ENCODE measurements around the gene KRT7.

The KRT7 gene

DNA sequence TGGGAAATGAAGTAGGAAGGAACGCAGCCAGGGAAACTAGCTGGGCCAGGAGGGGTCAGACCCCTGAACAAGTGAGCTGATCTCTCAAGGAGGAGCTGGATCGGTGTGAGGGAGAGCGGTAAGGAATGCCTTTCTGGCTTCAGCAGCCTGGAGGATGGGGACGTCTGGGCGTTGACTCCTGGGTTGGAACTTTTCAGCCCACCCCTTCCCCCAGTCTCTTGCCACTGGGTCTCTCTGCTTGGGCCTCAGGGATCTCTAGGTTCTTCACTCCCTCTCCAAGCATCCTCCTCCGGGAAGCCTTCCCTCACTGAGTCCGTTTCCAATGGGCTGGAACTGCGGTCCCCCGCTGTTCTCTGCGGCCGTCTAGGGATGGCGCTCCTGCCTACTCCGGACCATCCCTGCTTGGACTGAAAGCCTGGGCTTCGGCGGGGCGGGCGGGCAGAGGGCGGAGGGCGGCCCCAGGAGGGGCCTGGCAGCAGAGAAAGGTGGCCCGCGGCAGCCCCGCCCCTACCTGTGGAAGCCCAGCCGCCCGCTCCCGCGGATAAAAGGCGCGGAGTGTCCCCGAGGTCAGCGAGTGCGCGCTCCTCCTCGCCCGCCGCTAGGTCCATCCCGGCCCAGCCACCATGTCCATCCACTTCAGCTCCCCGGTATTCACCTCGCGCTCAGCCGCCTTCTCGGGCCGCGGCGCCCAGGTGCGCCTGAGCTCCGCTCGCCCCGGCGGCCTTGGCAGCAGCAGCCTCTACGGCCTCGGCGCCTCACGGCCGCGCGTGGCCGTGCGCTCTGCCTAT lies at the start of gene KRT7:
Gene KRT7 (plus strand): TSS at position 570 of the 788 bp plus-strand sequence. CDS start 54 bp downstream, at position 624.
- DNase-seq (ENCODE audit: low read depth in 2 of 2) = no peak

DNA sequence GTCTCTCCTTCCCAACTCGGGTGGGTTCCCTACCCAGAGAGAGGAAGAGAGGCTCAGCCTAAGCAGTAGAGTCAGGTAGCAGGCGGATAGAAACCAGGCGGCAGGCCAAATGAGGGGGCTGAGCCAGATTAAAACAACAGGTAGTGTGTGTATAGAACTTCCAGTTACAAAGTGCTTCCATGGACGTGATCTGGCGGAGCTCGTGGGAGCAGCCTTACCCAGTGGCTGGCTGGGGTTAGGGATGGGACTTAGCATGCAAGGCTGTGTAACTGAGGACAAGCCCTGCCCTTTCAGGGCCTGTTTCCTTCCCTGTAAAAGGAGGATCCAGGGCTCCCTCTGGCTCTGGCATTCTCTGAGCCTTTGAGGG lies 49.5 kb upstream of the KRT7 start:
- DNase-seq (ENCODE audit: low read depth in 2 of 2) = no peak

DNA sequence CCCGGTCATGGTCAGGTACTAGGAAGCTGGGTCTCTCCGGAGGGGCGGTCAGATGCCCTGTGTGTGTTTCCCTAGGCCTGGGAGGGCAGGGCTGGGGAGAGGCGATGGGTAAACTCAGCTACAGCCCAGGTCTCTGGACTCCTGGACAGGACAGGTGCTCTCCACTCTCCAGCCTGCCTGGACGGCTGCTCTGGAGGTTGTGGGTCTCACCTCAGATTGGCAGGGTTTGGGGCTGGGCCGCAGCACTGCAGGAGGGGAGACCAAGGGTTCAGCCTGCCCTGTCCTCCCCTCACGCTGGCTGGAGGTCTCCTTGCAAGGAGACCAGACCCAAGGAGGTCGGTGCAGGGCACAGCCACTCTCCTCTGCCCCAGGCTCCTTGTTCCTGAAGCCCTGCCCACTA lies 49.1 kb upstream of the KRT7 start:
- no peak for DNase-seq (ENCODE audit: low read depth in 2 of 2)

DNA sequence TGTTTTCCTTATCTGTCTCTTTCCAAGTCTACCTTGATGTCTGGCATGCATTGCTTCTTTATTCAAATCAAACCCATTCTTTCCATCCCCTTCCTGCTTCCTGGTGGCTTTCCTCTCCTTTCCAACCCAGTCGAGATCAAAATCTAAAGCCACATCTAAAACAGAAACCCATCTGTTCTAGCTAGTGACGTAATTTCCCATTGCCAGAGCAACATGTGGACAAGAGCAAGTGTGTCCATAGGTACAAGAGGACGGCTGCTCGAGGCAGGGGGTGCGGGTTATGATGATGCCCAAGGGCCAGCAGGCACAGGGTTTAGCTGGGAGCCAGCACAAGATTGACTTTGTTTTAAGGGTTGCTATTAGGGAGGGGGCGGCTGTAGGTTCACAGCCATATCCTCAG lies 48.2 kb upstream of the KRT7 start:
- no peak for DNase-seq (ENCODE audit: low read depth in 2 of 2)

DNA sequence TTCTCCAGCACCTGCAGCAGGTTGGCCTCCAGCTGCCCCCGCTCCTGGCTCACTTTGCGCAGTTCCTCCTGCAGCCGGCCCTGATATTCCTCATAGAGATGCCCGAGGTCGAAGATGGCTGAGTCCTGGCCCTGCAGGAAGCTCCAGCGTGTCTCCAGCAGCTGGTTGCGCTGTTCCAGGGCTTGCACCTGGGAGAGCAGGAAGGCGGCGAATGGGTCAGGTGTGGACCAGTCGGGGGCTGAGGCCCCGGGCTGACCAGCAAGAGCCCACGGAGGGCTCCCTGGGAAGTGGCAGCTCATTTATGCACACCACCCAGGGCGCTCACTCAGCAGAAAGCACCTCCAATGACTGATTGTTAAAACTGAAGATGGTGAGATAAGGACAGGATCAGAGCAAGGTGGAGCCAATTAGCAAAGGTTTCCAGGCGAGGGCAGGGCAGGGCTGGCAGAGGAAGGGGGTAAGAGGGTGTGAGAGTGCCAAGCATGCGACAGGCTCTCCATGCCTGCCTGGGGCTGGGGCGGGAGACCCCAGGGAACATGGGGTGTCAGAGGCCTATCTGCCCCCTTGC lies 47.6 kb upstream of the KRT7 start:
- no peak for DNase-seq (ENCODE audit: low read depth in 2 of 2)

DNA sequence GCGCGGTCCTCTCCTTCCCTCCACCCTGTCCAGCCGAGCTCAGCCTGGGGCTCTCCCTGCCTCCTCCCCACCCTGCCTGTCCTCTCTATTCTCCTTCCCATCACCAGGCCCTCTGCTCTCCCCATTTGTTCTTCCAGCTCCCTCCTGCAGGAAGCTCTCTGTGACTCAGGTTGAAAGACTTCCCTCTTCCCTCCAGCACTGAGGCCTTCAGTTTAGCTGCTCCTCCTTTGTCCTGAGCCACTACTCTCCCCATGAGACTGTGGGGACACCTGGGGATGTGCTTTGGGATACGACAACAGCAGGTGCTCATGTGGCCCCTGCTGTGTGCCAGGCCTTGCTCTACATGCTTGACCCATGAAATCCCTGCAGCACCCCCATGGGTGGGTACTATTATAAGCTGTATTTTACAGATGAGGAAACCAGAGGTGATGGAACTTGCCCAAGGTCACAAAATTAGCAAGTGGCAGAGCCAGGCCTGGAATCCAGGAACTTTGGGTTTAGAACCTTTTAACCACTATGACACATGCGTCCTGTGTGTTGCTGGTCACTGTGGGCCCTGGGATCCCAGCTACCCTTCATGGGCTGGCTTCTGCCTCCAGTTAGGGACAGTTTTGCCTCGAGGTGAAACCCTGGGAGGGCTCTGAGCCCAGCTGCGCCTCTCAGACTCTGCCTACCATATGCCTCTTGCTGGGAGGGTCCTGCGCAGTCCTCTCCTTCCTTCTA lies 46.8 kb upstream of the KRT7 start:
- DNase-seq (ENCODE audit: low read depth in 2 of 2) = no peak

DNA sequence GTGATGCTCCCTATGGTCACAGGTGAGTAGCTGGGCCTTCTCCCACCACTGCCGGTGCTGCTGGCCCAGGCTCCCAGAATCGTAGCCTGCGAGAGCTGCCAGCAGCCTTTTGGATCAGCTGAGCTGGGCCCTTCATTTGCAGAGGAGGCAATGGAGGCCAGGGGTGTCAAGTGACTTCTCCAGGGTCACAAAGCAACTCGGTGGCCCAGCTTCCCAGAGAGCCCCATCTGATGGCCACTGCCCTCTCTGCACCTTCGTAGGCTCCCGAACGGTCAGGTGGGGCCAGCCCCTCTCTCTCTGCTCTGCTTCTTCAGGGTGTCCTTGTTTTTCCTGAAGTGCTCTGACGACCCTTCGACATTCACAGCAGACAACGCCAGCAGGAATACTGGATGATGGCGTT lies 45.8 kb upstream of the KRT7 start:
- DNase-seq (ENCODE audit: low read depth in 2 of 2) = no peak

DNA sequence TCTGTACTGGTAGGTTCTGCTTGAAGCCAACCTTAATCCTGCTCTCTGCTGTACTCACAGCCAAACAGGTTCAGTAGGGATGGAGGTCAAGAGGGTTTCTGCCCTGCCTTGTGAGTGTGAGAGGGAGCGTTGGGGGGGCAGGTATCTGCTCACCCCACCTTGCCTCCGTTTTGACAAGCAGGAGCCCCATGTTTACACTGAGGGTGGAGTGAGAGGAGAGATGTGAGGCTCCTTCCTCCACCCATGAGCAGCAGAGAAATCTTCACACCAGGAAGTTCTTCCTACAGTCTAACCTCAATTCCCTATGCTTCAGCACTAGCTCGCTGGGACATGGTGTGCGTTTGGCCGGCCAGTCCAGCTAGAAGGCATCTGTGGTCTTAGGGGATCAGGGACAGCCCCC lies 45.4 kb upstream of the KRT7 start:
- no peak for DNase-seq (ENCODE audit: low read depth in 2 of 2)

DNA sequence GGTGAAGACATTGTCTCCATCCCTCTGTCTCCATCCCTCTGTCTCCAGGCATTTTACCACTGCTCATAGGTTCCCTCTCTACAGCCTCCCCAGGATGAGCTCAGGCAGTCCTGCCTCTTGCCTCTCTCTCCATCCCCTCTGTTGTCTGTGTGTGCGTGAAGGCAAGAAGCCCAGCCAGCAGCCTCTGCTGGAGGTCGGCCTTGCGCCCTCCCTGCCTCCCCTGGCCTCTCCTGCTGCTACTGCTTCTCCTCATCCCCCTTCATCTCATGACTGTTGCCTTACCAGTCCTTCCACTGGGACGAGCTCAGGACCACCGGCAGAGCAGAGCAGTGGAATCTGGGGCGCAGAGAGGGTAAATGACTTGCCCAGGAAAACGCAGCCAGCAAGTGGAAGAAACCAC lies 44.4 kb upstream of the KRT7 start:
- no peak for DNase-seq (ENCODE audit: low read depth in 2 of 2)

DNA sequence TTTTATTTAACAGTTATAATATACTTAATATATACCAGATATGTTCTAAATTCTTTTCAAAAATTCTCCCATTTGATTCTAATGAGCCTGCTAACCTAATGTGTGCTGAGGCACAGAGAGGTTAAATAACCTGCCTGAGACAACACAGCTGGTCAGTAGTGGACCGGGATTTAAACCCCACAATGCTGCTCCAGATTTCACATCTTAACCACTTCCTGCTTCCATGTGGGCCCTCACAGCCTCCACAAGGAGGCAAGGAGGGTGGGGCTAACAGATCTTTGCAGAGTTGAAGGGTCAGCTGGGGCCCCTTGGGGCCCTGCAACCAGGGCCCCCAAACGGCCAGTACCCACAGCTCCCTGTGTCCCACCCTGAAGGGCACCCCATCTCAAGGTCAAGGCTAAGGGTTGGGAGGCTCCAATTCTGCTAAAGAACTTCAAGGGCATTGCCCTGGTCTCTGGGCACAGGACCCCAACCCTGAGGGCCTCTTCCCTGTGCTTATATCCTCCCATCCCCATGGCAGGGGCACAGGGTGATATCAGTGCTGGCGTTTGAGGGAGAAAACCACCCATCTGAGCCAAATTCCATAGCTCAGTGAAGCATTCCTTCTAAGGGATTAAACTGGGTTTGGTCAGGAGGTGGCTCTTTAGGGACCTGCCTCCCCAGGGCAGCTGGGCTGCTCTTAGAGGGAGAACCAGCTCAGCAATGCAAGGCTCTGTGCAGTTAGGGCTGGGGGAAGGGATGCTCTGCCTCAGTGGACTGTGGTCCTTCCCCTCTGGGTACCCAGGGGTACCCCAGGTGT lies 43.5 kb upstream of the KRT7 start:
- no peak for DNase-seq (ENCODE audit: low read depth in 2 of 2)

DNA sequence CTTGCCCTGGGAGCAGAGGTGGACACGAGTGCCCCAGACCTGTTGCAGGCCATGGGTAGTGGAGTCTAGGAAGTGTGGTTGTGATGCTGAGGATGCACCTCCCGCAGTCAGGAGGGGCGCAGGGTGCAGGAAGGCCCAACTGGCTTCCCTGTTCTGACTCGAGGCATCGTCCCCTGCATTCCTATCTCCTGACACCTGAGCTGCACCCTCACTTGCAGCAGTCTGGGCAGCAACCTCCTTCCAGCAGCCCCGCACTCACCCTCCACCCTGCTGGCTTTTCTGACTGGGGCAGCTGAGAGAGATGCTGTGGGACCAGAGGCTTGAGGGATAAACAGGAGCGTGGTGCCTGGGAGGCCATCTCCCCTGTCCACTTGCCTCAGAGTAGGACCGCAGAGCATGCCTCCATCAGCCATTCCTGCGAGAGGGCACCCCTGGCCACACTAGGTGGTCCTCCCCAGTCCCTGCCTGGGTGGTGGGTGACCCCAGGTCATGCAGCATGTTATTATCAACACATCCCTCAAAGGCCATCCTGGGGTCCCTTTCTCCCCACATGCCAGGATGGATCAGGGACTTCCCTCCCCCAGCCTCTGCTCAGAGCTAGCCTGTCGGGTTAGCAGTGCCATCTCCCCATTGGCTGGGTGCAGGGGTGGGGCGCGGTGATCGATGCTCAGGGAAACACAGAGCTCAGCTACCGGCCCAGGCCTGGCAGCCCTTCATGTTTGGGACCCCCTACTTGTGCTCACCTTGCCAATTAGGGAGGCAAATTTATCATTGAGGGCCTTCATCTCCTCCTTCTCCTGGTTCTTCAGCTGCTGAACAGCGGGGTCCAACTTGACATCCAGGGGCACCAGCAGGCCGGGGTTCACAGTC lies 41.9 kb upstream of the KRT7 start:
- DNase-seq (ENCODE audit: low read depth in 2 of 2) = no peak

DNA sequence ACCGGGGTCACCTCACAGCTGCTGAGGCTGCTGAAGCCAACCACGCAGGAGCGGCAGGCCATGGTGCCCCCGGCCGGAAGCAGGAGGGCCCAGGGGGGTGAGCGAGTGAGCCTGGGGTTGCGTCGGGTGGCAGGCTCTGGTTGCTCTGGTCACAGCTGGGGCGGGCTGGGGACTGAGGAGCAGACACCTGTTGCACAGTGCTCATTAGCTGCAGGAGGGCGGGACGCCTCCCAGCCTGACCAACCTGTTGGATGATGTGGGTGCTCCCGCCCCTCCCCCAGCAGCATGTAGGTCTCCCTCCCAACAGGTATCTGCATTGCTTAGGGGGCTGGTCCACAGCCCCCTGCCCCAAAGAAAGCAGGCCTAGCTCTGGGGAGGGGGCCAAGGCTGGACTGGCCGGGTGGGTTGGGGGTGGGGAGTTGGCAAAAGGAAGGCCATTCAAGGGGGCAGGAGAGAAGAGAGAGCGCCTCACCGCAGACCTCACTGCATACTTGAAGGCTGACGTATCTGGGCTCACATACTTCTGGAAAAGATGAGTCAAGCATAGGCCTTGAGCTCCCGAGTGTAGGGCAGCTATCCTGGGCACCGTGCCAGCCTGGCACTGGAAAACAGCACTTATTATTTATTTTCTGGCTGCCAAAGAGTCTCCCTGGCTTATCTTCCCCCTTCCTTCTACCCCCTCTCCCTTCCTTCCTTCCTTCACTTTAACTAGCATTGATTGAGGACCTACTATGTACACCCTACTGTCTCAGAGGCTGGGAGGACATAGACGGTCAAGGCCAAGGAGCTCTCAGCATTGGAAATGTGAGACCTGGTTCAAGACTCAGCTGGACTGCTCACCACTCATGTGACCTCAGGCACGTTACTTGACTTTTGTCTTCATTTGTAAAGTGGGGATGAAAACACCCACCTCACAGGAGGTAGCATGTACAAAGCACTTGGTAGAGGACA lies 40.9 kb upstream of the KRT7 start, which contains the start of gene KRT80:
Gene KRT80 (minus strand): TSS at position 174 of the 951 bp plus-strand sequence. CDS start 112 bp downstream, at position 62.
- DNase-seq (ENCODE audit: low read depth in 2 of 2) = no peak

DNA sequence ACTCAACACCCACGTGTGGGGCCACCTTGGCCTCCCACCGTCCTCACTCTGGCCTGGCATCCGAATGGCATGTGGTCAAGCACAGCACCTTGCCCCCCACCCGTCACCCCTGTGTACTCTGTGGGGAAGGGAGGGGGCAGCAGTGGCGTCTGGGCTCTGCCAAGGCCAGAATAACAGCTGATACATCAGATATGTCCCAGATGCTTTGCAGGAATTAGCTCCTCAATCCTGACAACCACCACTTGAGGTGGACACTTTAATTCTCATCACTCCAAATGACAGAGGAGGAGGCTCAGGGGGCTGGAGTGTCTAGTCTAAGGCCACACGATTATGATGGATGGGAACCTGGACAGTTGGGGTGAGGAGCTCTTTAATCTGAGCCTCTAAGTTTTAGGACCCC lies 39.5 kb upstream of the KRT7 start:
- no peak for DNase-seq (ENCODE audit: low read depth in 2 of 2)

DNA sequence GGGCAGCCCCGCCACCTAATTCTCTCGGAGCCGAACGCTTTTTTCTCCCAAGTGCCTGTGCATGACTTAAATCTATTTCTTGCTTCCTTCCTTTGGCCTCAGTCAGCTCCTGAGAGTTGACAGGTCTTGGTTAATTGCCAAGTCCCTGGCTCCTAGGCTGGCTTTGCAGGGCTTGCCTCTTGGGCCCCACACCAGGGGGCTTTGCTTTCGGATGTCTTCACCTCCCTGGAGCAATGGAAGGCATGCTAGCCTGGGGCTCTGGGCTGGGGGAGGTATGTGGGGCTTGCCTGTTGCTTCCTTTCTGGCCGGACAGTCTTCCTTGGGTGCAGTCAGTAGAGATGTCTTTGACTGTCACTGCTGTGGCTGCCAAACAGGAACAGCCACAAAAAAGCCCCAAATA lies 39.1 kb upstream of the KRT7 start:
- no peak for DNase-seq (ENCODE audit: low read depth in 2 of 2)

DNA sequence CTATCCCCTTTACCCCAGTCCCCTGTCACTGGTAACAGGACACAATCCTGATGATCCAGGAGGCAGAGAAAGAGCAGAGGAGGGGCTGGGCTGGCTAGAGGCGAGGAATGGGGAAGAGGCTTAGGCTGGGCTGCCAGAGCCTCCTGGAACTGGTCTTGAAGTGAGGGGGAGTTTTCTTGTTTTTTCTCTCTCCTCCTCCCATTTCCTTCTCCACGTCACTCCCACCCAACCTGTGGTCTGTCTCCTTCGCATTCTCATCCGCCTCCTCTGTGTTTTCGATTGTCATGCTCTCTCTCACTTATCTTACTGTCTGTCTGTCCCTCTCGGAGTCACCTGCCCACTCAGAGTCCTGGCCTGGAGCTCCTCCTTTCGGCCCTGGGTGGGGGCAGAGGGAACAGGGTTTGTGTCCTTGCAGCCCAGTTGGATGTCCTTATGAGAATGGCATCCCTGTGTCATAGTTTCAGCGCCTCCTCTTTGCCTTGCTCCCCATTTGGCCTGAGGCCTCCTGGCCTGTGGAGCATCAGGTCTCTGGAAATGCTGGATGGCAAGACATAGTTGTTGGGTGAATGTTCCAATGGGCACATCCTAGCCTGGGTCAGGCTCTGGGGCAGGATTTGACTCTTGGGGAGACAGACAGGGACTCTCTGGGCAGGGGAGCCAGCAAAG lies 37.8 kb upstream of the KRT7 start:
- no peak for DNase-seq (ENCODE audit: low read depth in 2 of 2)

DNA sequence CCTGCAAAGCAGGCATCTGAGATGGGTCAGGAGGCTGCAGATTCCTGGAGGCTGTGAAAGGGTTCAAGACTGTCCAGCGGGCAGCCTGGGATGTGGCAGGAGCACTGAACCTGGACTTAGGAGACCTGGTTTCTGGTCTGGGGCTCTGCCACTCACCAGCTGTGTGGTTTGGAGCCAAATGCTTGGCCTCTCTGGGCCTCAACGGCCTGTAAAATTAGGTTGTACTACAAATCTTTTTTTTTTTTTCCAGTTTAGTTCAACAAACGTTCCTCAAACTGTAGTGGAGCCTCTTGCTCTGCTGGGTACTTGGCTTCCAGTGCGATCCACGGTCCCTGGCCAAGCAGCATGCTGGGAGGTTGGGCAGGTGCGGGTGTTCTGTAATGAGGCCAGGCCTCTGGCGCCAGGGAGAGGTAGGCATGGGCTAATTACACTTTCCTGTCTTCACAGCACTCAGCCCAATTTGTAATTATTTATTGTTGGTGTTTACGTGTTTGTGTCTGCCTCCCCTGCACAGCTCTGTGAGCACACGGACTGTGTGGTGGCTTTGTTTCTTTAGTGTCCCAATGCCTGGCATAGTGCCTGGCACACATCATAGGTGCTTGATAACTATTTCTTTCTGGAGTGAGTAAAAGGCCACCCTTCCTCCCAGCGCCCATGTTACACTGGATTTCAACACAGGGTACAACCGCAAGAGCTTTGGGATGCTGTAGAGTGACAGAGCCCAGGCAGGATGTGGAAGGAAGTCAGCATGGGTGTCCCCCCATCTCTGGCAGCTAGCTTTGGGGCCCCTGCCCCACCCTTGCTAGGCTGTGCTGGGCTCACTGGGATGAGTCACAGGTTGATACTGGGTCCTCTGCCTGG lies 35.4 kb upstream of the KRT7 start:
- DNase-seq (ENCODE audit: low read depth in 2 of 2) = no peak

DNA sequence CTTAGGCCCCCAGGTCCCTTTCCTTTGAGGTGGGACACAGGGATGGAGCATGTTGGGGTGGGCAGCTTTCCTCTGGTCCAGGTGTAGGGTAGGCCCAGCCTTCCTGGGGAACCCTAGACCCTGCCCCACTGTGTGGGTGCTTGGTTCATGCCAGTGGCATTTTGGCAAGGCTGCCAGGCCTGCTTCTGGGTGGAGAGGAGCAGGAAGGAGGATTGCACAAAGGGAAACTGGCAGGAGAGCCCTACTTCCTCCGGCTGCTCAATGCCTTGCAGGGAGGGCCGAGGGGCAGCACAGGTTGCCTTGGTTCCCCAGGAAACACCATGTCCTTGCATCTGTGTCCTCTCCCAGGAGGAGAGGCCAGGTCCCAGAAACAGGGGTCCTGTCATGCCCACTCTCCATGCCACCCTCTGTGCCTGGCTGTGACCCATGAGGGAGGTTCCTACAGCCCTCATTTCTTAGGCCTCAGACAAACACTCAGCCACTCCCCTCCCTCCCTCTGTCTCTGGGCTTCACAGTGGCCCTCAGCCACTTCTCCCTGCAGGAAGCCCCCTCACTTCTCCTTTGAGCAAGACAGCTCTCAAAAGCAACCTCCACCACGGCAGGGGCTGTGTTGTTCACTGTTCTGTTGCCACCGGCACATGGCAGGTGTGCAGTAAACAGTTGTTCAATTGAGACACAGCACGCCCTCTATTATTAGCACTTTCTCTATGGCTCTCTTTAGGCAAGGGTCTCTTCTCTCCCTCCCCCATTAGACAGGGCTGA lies 34.4 kb upstream of the KRT7 start:
- DNase-seq (ENCODE audit: low read depth in 2 of 2) = no peak

Measured in stimulated activated CD8-positive, alpha-beta memory T cell treated with anti-CD3 and anti-CD28 coated beads, Interleukin-15, amount 100 ng/mL, for 4 hours (primary cell).